ENCODE results near the gene DNAJC24.
"Not testable (repeated sequence)": the region's sequence is repeated elsewhere in the genome, so short reads cannot be mapped to it uniquely, and the experiment has no call there.

The DNAJC24 gene

DNA sequence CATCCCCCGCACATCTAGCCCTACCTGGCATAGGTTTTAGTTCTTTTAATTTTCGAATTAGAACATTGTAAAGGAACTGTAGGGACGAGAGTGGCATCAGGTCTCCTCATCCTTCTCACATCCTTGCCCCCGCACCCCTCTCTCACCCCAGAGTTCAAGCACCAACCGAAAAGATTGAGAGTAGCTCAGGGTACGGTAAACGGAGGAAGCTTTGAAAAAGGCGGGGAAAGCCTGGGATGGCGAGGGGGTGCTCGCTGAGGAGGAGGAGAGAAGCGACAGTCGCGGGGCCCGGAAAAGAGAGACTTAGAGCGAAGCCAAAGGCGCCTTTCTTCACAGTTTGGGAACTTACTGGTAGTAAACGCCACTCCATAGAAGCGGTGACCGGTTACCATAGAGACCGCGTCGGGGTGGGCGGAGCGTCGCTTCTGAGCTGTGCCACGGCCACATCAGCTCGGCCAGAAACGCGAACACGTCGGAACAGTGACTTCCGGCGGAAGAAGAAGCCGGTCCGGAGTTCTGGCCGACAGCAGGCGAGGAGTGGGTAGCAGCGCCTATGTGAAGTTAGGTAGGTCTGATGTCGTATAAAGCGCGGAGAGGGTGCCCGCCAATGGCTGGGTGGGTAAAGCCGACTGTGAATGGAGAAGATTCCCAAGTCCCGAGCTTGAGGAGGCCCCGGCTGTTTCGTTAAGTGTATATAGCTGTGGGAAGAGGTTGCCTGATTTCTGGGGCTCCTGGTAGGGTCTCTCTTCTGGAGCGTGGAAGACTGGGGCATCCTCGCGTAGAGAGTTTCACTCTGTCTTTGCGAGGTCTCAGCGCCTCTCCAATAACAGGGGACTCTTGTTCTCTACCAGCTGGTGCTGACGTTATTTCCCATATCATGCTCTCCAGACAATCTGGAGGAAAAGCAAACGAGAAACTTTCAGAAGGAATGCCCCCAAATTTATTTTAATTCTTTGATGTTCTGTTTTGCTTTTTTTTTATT lies at the start of gene DNAJC24, which contains the start of gene DCDC1:
DNAJC24 (plus strand) TSS at position 513 of the 982 bp plus-strand sequence. CDS start 889 bp downstream, outside the sequence.
DCDC1 (minus strand) TSS at position 392 of the 982 bp plus-strand sequence. CDS start 41,459 bp downstream, outside the sequence.
- peak; percentile 92 for DNase-seq (ENCODE audit: low read depth)

- DNase-seq (ENCODE audit: low read depth): not testable (repeated sequence)
These were observed 48.2 kb upstream of the DNAJC24 start for GRCh38 chr11:31321494-31321893.

DNA sequence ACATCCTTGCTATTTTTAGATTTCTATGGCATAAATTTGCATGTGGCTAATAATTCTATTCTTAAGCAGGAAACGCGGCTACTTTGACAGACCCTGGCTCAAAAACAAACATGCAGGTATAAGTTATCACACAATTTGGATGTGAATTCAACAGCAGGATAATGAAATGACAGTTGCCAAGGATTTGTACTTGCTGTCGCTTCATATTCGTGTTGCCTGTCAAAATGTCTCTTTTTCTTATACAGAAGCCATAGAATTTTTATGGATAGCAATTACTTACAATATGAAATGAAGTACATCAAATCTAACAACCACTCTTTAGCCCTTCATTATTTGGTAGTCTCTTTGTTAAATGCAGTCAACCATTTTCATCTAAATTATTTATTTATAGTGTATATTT lies 46.5 kb upstream of the DNAJC24 start:
- no peak for DNase-seq (ENCODE audit: low read depth)

DNA sequence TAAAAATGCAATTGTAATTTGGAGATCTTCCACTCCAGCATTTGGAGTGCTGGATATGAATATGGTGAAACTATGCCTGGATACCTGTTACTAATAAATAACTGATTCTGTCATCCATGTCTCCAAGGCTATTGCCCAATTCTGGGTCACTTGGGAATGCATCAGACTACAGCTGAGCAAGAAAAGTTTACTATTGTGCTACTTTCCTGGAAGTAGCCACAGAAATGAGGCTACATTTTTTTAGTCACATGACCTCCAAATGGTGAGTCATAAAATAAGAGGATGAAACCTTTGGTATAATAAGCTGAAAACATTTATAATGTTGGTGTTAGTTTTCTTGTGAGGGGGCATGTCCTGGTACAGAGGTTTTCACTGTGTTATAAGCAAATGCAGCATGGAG lies 44.5 kb upstream of the DNAJC24 start:
- no peak for DNase-seq (ENCODE audit: low read depth)

DNA sequence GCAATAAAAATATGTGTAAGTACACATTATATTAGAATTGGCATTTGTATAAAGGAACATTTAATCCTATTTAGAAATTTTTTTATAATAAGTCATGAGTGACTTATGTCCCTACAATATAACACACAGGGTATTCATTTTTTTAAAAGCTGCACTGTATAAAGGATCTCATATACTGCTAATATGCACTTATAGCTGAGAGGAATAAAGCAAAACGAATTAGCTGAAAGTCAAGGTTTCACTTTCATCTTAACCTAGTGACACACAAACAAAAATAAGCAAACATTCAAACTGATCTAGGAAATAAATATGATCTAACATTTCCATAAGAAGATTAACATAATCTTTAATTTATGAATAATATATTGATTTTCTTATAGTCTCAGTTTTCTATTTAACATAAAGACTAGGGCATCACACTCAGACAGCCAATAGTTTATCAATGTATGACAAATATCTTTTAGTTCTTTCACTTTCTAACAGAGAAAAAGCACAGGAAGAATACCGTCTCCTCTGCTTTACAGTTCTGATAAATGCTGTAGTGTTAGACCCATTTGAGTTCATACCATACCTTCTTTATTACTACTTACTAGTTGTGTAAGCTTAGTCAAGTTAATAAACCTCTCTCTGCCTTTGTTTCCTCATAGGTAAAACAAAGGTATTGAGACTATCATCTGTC lies 43.1 kb upstream of the DNAJC24 start:
- no peak for DNase-seq (ENCODE audit: low read depth)

DNA sequence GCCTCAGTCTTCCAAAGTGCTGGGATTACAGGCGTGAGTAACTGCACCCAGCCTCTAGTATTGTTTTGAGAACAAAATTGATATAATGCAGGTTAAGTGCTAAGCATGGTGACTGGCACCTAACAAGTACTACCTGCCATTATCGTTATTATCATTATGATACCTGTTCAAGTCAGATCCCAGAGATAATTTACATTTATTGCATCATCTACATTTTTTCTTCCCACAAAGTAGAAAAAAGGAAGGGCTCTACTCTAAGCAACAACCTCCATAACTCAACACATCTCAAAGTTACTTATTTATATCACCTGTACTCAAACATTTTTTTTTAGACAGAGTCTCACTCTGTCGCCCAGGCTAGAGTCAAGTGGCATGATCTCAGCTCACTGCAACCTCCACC lies 42.2 kb upstream of the DNAJC24 start:
- DNase-seq (ENCODE audit: low read depth): no peak

DNA sequence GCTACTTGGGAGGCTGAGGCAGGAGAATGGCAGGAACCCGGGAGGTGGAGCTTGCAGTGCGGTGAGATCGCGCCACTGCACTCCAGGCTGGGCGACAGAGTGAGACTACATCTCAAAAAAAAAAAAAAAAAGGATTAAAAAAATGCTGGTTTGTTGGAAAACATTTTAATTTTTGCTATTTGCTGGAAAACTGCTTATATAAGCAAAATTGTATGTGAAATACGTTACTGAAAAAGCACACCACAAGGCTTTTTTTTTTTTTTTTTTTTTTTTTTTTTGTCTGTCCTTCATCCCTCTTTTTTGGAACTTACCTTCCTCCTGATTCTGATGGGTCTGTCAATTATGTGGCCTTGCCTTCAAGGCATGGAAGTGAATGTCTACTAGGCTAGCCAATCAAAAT lies 41.0 kb upstream of the DNAJC24 start:
- no peak for DNase-seq (ENCODE audit: low read depth)

DNA sequence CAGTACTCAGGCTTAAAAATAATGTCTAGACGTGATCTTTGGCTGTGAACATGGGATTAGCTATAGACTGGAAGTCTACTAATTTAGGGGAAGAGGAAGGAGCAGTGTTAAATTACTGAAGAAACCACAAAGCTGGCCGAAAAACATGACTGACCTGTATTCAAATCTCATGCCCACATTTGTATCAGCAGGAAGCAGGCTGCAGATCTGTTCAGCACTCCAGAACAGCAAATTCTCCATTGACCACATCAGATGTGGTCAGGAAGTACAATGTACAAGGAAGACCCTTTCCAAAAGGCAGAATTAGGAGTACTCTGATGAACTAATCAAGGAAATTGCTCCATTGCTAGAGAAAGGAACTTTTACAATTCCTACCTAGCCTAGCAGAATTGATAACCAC lies 31.9 kb upstream of the DNAJC24 start:
- DNase-seq (ENCODE audit: low read depth): no peak

DNA sequence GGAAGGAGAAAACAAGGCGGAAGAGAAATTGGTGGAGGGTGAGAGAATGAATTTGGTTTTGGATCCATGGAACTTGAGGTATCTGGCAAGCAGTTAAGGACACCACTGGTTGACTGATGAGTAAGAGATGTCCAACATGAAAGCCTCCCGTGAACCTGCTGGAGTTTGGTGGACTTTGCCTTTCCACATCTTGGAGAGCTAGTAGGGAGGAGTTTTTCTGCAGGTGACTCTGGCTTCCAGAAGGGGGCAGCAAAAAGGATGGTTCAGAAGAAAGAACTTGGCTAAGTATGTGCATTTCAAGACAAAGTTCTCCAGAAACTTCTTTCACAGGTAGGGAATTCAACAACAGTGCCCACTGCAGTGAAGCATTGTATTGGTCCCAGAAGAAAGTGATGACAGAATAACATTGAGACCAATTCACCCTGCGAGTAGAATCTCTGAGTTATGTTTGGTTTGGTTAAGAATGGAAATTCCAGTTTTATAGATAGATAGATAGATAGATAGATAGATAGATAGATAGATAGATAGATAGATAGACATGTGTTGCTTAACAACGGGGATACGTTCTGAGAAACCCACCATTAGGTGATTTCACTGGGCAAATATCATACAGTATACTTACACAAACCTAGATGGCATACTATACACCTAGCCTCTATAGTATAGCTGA lies 28.6 kb upstream of the DNAJC24 start:
- no peak for DNase-seq (ENCODE audit: low read depth)

DNA sequence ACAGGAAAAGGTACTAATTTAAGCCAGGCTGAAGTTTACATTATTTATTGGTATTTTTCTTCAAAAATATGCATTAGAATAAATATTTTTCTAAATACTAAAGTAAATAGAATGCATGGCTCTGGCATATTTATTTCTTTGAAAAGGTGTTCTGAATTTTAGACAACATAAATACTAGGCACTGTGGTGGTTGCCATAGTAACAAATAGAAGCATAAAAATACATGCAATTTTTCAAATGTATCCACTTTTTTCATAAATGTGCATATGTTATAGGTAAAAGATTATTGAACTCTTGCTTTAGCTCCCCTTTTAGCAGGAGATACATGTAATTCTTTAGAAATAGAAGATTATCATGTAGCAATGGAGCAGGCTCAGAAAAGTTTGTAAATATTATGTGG lies 18.5 kb upstream of the DNAJC24 start:
- no peak for DNase-seq (ENCODE audit: low read depth)

DNA sequence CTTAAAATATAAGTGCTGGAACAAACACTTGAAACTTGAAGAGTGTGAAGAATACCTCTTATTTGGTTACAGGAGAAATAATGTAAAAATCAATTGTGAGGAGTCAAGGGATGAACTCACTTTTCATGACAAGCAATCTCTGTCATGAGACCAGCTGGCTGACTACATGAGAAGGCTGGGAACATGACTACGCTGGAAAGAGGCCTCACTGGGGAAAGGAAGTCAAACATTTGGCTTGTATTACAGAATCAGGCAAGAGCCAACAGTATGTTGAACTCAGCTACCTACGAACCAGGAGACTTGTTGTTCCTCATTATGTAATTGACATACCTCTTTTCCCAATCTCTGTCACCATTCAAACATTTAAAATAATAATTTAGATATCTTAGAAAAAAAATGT lies 14.5 kb upstream of the DNAJC24 start:
- no peak for DNase-seq (ENCODE audit: low read depth)

- no peak for DNase-seq (ENCODE audit: low read depth)
These were observed 13.8 kb upstream of the DNAJC24 start for GRCh38 chr11:31355817-31356216.

DNA sequence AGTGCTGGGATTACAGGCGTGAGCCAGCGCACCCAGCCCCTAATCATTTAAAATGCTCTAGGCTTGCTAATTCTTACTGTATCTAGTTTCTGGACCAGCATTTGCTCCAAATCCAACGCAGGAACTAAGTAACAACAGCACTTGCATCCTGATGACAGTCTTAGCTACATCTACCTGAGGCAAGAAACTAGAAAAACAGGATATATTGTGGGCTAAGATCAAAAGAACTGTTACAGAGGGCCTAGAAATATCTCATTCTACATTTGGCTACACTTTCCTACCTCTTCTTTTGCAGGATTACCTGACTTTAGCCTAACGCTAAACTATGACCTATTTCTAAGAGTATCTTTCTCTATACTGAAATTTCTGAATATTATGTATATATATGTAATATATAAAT lies 7.9 kb upstream of the DNAJC24 start:
- no peak for DNase-seq (ENCODE audit: low read depth)

DNA sequence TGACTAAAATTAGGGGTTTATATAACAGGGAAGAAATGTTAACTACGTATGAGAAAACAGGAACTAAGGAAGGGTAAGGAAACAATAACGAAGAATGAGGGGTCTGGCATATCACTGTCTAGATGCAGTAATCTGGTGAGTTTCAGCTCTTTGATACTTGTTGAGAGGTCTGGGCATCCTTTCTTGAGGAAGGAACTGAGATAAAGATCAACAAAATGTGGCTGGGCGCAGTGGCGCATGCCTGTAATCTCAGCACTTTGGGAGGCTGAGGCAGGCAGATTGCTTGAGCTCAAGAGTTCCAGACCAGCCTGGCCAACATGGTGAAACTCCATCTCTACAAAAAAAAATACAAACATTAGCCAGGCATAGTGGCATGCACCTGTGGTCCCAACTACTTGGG lies 2.9 kb upstream of the DNAJC24 start:
- DNase-seq (ENCODE audit: low read depth): no peak

GRCh38 chr11:31375879-31376278 lies 6.2 kb downstream of the DNAJC24 start:
- no peak for DNase-seq (ENCODE audit: low read depth)

DNA sequence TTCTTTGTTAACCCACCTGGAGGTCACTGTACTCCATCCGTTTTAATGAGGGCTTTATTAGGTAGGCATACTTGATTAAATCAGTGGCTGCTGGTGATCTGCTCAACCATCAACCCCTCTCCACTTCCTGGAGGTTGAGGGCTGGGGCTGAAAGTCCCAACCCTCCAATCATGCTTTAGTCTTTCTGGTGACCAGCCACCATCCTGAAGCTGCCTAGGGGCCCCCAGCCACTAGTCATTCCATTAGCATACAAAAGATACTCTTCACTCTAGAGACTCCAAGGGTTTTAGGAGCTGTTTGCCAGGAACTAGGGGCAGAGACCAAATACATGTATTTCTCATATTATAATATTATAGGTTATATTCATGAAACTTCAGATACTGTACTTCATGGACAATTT lies 13.5 kb downstream of the DNAJC24 start:
- no peak for DNase-seq (ENCODE audit: low read depth)

DNA sequence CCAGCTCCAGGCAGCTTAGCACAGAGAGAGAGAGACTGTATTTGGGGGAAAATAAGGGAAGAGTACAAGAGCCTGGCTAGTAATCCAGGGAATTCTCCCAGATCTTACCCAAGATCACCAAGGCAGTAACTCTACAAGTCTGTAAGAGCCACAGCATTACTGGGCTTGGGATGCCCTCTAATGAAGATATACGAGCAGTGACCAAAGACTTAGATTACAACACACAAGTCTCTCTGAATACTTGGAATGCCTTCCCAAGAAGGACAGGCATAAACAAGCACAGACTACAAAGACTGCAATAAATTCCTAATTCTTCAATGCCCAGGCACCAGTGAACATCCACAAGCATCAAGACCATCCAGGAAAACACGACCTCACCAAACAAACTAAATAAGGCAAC lies 17.7 kb downstream of the DNAJC24 start:
- DNase-seq (ENCODE audit: low read depth): no peak

- DNase-seq (ENCODE audit: low read depth): no peak
These were observed 27.7 kb downstream of the DNAJC24 start for GRCh38 chr11:31397239-31397834.

DNA sequence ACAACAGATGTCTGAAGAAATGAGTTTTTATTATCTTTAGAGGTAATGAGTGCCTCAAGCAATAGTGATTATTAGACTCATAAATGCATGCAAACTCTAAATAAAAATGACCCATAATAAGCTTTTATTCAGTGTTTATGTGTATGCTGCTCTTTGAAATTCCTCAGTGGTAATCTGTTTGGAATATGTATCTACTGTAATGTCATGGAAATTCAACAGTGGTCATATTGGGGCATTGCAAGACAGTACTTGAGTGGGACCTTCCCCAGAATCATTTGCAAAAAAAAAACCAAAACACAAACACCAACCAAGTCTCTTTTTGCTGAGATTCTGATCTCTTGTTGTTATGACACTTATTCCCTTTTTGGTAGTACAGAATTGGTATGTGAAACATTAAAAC lies 35.0 kb downstream of the DNAJC24 start:
- no peak for DNase-seq (ENCODE audit: low read depth)

GRCh38 chr11:31408201-31408600 lies 38.5 kb downstream of the DNAJC24 start:
- DNase-seq (ENCODE audit: low read depth): no peak

- DNase-seq (ENCODE audit: low read depth): no peak
These were observed 43.3 kb downstream of the DNAJC24 start for GRCh38 chr11:31412946-31413345.

DNA sequence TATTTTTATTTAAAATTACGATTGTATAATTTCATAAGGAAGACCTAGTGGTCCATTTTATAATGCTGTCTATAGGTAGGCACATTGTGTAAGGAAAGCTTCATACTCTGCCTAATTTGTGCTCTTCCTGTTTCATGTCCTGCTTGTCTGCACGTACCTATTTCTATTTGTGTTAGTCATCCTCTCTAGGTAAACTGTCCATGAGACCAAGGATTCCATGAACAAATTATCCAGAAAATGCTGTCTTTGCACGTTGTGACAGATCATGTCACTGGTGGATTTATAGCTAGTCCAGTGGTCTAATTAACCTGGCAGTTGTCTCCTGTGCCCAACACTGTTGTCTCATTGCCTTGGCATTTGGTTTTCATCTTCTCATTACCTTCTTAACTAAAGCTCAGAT lies 44.7 kb downstream of the DNAJC24 start:
- no peak for DNase-seq (ENCODE audit: low read depth)

Measured in activated T-cell treated with anti-CD3 and anti-CD28 coated beads for 1 hour (primary cell).